D721Med (cell line): ENCODE results near the gene NKAIN1.

Source experiments
- DNase-seq: peaks from one replicate; pipeline ENCODE4 v3.0.0; 2011; ENCODE audit warnings: low spot score; ENCODE audit not compliant: insufficient read length
- FAIRE-seq: peaks from 2 replicates; lab custom pipeline; 2011; peaks lifted over from hg19 to GRCh38; lab: Jason Lieb, UNC
- TF ChIP-seq, protein P1 (sequence below): IDR thresholded peaks from 2 replicates; pipeline ENCODE4 v1.5.1; 2012; ENCODE audit warnings: mild to moderate bottlenecking, control low read depth; ENCODE audit not compliant: insufficient read depth; ENCODE audit errors: missing control alignments

Gene NKAIN1

GRCh38 chr1:31208361-31208945 is 31.2 kb downstream of the NKAIN1 start:
- FAIRE-seq (no peak), DNase-seq (no peak)
- TF ChIP-seq, protein P1, sequence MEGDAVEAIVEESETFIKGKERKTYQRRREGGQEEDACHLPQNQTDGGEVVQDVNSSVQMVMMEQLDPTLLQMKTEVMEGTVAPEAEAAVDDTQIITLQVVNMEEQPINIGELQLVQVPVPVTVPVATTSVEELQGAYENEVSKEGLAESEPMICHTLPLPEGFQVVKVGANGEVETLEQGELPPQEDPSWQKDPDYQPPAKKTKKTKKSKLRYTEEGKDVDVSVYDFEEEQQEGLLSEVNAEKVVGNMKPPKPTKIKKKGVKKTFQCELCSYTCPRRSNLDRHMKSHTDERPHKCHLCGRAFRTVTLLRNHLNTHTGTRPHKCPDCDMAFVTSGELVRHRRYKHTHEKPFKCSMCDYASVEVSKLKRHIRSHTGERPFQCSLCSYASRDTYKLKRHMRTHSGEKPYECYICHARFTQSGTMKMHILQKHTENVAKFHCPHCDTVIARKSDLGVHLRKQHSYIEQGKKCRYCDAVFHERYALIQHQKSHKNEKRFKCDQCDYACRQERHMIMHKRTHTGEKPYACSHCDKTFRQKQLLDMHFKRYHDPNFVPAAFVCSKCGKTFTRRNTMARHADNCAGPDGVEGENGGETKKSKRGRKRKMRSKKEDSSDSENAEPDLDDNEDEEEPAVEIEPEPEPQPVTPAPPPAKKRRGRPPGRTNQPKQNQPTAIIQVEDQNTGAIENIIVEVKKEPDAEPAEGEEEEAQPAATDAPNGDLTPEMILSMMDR, result no peak

DNA sequence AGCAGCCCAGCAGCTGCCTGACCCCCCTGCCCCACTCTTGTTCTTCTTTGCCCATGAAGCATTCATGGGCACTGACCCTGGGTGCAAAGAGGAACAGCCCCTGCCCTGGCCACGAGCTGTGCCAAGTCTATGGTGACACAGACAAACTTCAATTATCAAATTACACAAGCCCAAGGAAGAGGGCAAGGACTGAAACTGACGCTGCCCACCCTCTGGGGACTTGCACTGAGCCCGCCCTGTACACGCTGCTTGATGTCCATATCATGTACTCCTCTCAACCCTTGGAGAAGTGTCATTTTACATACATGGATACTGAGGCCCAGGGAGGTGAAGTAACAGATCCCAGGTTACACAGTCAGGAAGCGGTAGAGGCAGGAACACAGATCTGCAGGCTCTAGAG is 32.1 kb downstream of the NKAIN1 start:
- FAIRE-seq (no peak), DNase-seq (no peak)
- TF ChIP-seq, protein P1, result no peak

DNA sequence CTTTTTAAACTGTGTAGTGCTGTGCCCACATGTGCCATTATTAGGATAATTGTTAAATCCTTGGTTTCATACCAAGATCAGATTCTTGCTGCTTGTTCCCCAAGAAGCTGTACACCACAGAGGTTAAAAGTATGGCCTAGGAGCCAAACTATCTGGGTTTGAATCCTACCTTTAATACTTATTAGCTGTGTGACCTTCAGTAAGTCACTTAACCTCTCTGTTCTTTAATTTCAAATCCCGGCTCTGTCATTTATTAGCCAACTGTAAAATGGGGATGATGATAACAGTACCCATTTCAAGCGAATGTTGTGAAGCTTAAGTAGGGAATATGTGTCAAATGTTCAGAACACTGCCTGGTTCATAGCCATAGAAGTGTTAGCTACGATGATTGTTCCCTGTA is 32.6 kb downstream of the NKAIN1 start:
- TF ChIP-seq, protein P1, result no peak
- FAIRE-seq, result no peak
- no peak for DNase-seq

- FAIRE-seq, result no peak
- TF ChIP-seq, protein P1, result no peak
- DNase-seq, result no peak
Measured at GRCh38 chr1:31203215-31203614, 36.5 kb downstream of the NKAIN1 start.

- no peak for DNase-seq
- FAIRE-seq, result no peak
- TF ChIP-seq, protein P1, result no peak
Measured at GRCh38 chr1:31201931-31202360, 37.7 kb downstream of the NKAIN1 start.

- TF ChIP-seq, protein P1, result no peak
- DNase-seq (no peak), FAIRE-seq (no peak)
Measured at GRCh38 chr1:31199949-31200348, 39.7 kb downstream of the NKAIN1 start.

DNA sequence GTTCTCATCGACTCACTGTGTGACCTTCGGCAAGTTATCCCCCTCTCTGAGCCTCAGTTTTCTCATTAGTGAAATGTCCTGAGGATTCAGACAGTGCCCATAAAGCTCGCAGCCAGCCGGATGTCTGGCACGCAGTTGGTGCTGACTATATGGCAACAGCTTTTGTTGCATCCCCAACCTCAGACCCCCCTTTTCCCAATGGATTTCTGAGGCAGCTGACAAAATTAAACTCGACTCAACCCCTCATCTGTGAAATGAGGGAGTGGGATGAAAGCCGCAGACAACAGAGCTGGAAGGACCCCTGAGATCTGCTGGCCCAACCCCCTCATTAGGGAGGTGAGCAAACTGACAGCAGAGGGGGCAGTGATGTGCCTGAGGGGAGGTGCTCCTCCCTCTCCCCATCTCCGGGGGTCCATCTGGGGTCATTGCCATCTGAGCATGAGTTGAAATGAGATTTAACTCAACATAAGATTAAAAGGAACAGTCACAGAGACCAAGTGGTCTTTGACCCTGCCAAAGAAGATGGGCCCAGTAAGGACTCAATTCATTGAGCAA is 40.4 kb downstream of the NKAIN1 start:
- FAIRE-seq (no peak), DNase-seq (no peak)
- TF ChIP-seq, protein P1, result no peak
